K562 (cell line): ENCODE measurements around the gene PACS2. TPM values are rescaled to one million over a fixed set of nuclear protein-coding genes. Genes with fewer than 3 reads are reported as not detected.

ENCODE experiments used
- ATAC-seq: fragments of 200-7000 bp; cut with Tn5 transposase; 3 replicates; pipeline ENCODE4 v1.9.1; 2020; ENCODE audit warnings: moderate library complexity
- BruUV-seq: library from RNA; stranded (reverse); fragments of 400-500 nt; replicated peaks from 2 replicates; lab custom pipeline; 2021; lab: Mats Ljungman, UMichigan
- CTCF ChIA-PET: fragments of 300-600 bp; formaldehyde crosslinking; extraction: SDS; loops from one replicate; lab custom pipeline; 2021; ENCODE audit warnings: low intra/inter-chr PET ratio; lab: Yijun Ruan, JAX
- POLR2A ChIA-PET: fragments of 300-600, 350-650 bp; sonication (Branson Sonifier 250); formaldehyde crosslinking; extraction: SDS; loops from one replicate; lab custom pipeline; 2021; ENCODE audit warnings: antibody characterized with exemption, inconsistent platforms; lab: Yijun Ruan, JAX
- DNase-seq, 4 experiments: peaks; one replicate each; pipeline versions ENCODE4 v3.0.0 to v3.0.0-alpha.2; 2011 to 2018; ENCODE audit warnings: low spot score in 3 of 4, mixed read lengths in 3 of 4; ENCODE audit errors: extremely low read depth in 1 of 4
- FAIRE-seq: peaks from 2 replicates; lab custom pipeline; 2011; peaks lifted over from hg19 to GRCh38; lab: Jason Lieb, UNC
- H2AFZ ChIP-seq: 2 replicates; pipeline ENCODE4 v1.6.0; 2011; ENCODE audit warnings: low read depth, low read length, control low read depth, inconsistent platforms
- H3K27ac ChIP-seq: fragments of 200-600 bp; 3 replicates; pipeline ENCODE4 v1.8.0; 2011; ENCODE audit warnings: low read depth, mild to moderate bottlenecking, control low read depth, inconsistent platforms, low read length, moderate library complexity, mixed read lengths; ENCODE audit errors: extremely low read depth
- H3K27me3 ChIP-seq, 2 experiments: fragments of 300-600 bp in 1 of 2; 2 replicates in 1 of 2; 3 replicates in 1 of 2; pipeline versions ENCODE4 v1.6.0 to v1.8.0; 2011; ENCODE audit warnings: inconsistent platforms in 2 of 2, low read length in 2 of 2, mild to moderate bottlenecking in 1 of 2, mixed read lengths in 1 of 2, moderate library complexity in 1 of 2; ENCODE audit not compliant: control insufficient read depth in 2 of 2, insufficient read depth in 2 of 2
- H3K36me3 ChIP-seq: fragments of 300-600 bp; 3 replicates; pipeline ENCODE4 v1.8.0; 2011; ENCODE audit warnings: mild to moderate bottlenecking, low read length, inconsistent platforms; ENCODE audit not compliant: control insufficient read depth, insufficient read depth
- H3K4me1 ChIP-seq, 2 experiments: fragments of 200-600 bp in 1 of 2; replicated peaks in 1 of 2; 2 replicates in 1 of 2; 3 replicates in 1 of 2; pipeline versions ENCODE4 v1.5.1 to v1.8.0; 2011; ENCODE audit warnings: inconsistent platforms in 2 of 2, low read length in 2 of 2, mild to moderate bottlenecking in 1 of 2, mixed read lengths in 1 of 2, moderate library complexity in 1 of 2; ENCODE audit not compliant: control insufficient read depth in 2 of 2, insufficient read depth in 2 of 2
- H3K4me2 ChIP-seq: 2 replicates; pipeline ENCODE4 v1.6.1; 2011; ENCODE audit warnings: low read length, control low read depth, inconsistent platforms, mixed read lengths; ENCODE audit not compliant: insufficient read depth
- H3K4me3 ChIP-seq: fragments of 200-600 bp; sonication (generic), shearing (Covaris generic); 2 replicates; pipeline ENCODE4 v1.5.1; 2016; ENCODE audit warnings: control low read depth, inconsistent platforms
- H3K79me2 ChIP-seq: fragments of 200-600 bp; 3 replicates; pipeline ENCODE4 v1.8.0; 2011; ENCODE audit warnings: low read length, inconsistent platforms; ENCODE audit not compliant: control insufficient read depth, insufficient read depth
- H3K9ac ChIP-seq, 2 experiments: 2 replicates each; pipeline versions ENCODE4 v1.6.0 to v1.6.1; 2011; ENCODE audit warnings: low read depth in 2 of 2, low read length in 2 of 2, control low read depth in 1 of 2, inconsistent platforms in 1 of 2, mild to moderate bottlenecking in 1 of 2, mixed read lengths in 1 of 2; ENCODE audit not compliant: insufficient read depth in 1 of 2
- H3K9me1 ChIP-seq: one replicate; pipeline ENCODE4 v1.6.0; 2011; ENCODE audit warnings: inconsistent platforms, mild to moderate bottlenecking, low read length, moderate library complexity; ENCODE audit not compliant: control insufficient read depth, insufficient read depth
- H3K9me3 ChIP-seq: replicated peaks from 2 replicates; pipeline ENCODE4 v1.5.1; 2011; ENCODE audit warnings: low read depth, low read length, inconsistent platforms; ENCODE audit not compliant: control insufficient read depth, insufficient read depth
- H4K20me1 ChIP-seq: replicated peaks from 2 replicates; pipeline ENCODE4 v1.6.1; 2011; ENCODE audit warnings: low read length, inconsistent platforms, mixed read lengths; ENCODE audit not compliant: control insufficient read depth, insufficient read depth
- CEBPB ChIP-seq: fragments of 450-650 bp; IDR thresholded peaks from 2 replicates; pipeline ENCODE4 v1.6.1; 2016; ENCODE audit warnings: missing genetic modification characterization, missing compliant biosample characterization
- HNRNPK ChIP-seq: fragments of 200-400 bp; formaldehyde crosslinking; IDR thresholded peaks from one replicate; pipeline ENCODE4 v1.6.1; 2018; ENCODE audit warnings: mild to moderate bottlenecking, low read depth, low read length; ENCODE audit not compliant: poor library complexity, severe bottlenecking
- POLR2G ChIP-seq: fragments of 200-400 bp; formaldehyde crosslinking; IDR thresholded peaks from 2 replicates; pipeline ENCODE4 v1.6.1; 2017; ENCODE audit warnings: low read depth, mild to moderate bottlenecking, antibody characterized with exemption, low read length, moderate library complexity
- TAF1 ChIP-seq: IDR thresholded peaks from 2 replicates; pipeline ENCODE4 v1.6.1; 2011; ENCODE audit warnings: mild to moderate bottlenecking, low read length, moderate library complexity; ENCODE audit not compliant: insufficient read depth, control insufficient read depth, severe bottlenecking; ENCODE audit errors: extremely low read depth
- XRCC3 ChIP-seq: fragments of 450-650 bp; IDR thresholded peaks from 2 replicates; pipeline ENCODE4 v1.6.1; 2017; ENCODE audit warnings: mild to moderate bottlenecking, moderate library complexity
- WGBS: fragments of 100-300 bp; shearing (Covaris generic); methylation state at CpG from one replicate; pipeline ENCODE4 v1.1.6; 2016; ENCODE audit warnings: low coverage, mixed read lengths; ENCODE audit not compliant: insufficient coverage; ENCODE audit errors: missing lambda C conversion rate; 5-methylcytosine and 5-hydroxymethylcytosine counted together
- in situ Hi-C: fragments of 300-500 bp; cut with MboI; formaldehyde crosslinking; loops from 4 replicates; pipeline ENCODE4 v1.15.0; 2018; ENCODE audit warnings: inconsistent platforms, mixed read lengths
- intact Hi-C: fragments of 100-400 bp; cut with micrococcal nuclease; formaldehyde crosslinking; loops from 2 replicates; pipeline ENCODE4 v1.14.2; 2022
- polyA plus RNA-seq, 8 experiments: library from polyadenylated mRNA; depleted of rRNA in 4 of 8; stranded (reverse) in 5 of 8; unstranded in 3 of 8; fragments of >200 nt; fragmentation: Nextera tagmentation in 2 of 8; fragmentation: Illumina TruSeq in 1 of 8; extraction: Ambion mirVana in 2 of 8; extraction: Trizol in 1 of 8; gene quantifications; 2 replicates each; pipeline versions ENCODE4 v1.2.1 to v1.2.3, GENCODE V29; 2011 to 2014; ENCODE audit warnings: inconsistent platforms in 1 of 8, missing spikeins in 1 of 8
- total RNA-seq, 7 experiments: library from RNA; depleted of rRNA in 6 of 7; stranded (reverse); fragments of >200 nt in 6 of 7; fragmentation: Illumina TruSeq in 2 of 7; extraction: Trizol in 2 of 7; gene quantifications; 2 replicates each; pipeline versions ENCODE4 v1.2.1 to v1.2.3, GENCODE V29; 2011 to 2021; ENCODE audit warnings: low replicate concordance in 1 of 7
- TF ChIP-seq, protein P1 (sequence below): fragments of 450-650 bp; IDR thresholded peaks from 2 replicates; pipeline ENCODE4 v1.6.1; 2016; ENCODE audit warnings: mild to moderate bottlenecking, moderate library complexity
- TF ChIP-seq, protein P2 (sequence below): fragments of 450-650 bp; formaldehyde crosslinking; IDR thresholded peaks from 2 replicates; pipeline ENCODE4 v1.4.0; 2022; ENCODE audit warnings: missing genetic modification characterization

Gene PACS2
- total and polyA plus RNA-seq, 9 of the 15 experiments (the other 6 are each of a cell fraction or from before 2014, with no cell fraction given) = 0.11 to 20.8 (median 9.9) TPM

DNA sequence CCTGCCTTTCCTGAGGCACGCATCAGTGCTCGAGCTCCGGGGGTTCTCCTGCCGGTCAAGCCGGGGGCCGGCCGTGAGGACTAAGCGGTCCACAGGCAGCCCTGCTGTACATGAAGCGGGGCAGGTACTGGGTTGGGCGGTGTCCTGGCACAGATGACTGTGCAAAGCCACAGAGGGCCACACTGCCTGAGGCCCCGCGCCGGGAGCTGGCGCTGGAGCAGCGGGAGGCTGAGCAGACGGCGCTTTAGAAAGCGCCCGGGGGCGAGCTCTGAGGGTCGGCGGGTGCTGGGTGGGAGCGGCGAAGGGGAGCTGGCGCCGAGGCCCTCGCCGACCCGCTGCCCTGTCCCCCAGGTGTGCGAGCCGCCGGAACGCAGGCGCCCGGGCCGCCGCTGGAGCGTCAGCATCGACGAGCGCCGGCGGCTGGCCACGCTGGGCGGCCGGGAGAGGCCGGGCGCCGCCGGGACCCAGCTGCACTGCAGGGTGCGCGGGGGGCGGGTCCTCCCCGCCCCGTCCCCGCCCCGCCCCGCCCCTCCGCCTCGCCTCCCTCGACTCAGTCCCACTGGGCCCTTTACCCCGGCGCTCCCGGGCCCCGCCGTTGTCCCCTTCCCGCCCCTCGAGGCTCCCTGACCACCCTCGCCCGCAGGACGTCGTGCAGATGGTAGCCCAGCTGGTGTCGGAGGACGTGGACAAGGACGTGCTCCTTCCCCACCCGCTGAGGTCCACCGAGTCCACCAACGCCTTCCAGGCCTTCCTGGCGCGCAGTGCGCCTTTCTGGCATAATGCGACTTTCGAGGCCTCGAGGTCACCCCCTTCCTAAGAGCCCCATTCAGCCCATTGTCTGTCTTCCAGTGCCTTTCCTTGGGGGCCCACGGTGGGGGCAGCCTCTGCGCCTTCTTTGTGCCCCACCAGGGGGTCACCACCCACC lies 96.7 kb downstream of the PACS2 start:
- whole genome bisulfite sequencing = 43% methylated on average over 12 of the region's 86 CpGs
- BruUV-seq = no TSS peak
- POLR2A ChIA-PET = interaction anchor here (0.6 kb wide), 1 partner anchor 133 kb away, joined by 5 read pairs; no protein-coding TSS in a partner anchor
- TF ChIP-seq TAF1 = no peak
- TF ChIP-seq XRCC3 = no peak
- TF ChIP-seq, protein P1, sequence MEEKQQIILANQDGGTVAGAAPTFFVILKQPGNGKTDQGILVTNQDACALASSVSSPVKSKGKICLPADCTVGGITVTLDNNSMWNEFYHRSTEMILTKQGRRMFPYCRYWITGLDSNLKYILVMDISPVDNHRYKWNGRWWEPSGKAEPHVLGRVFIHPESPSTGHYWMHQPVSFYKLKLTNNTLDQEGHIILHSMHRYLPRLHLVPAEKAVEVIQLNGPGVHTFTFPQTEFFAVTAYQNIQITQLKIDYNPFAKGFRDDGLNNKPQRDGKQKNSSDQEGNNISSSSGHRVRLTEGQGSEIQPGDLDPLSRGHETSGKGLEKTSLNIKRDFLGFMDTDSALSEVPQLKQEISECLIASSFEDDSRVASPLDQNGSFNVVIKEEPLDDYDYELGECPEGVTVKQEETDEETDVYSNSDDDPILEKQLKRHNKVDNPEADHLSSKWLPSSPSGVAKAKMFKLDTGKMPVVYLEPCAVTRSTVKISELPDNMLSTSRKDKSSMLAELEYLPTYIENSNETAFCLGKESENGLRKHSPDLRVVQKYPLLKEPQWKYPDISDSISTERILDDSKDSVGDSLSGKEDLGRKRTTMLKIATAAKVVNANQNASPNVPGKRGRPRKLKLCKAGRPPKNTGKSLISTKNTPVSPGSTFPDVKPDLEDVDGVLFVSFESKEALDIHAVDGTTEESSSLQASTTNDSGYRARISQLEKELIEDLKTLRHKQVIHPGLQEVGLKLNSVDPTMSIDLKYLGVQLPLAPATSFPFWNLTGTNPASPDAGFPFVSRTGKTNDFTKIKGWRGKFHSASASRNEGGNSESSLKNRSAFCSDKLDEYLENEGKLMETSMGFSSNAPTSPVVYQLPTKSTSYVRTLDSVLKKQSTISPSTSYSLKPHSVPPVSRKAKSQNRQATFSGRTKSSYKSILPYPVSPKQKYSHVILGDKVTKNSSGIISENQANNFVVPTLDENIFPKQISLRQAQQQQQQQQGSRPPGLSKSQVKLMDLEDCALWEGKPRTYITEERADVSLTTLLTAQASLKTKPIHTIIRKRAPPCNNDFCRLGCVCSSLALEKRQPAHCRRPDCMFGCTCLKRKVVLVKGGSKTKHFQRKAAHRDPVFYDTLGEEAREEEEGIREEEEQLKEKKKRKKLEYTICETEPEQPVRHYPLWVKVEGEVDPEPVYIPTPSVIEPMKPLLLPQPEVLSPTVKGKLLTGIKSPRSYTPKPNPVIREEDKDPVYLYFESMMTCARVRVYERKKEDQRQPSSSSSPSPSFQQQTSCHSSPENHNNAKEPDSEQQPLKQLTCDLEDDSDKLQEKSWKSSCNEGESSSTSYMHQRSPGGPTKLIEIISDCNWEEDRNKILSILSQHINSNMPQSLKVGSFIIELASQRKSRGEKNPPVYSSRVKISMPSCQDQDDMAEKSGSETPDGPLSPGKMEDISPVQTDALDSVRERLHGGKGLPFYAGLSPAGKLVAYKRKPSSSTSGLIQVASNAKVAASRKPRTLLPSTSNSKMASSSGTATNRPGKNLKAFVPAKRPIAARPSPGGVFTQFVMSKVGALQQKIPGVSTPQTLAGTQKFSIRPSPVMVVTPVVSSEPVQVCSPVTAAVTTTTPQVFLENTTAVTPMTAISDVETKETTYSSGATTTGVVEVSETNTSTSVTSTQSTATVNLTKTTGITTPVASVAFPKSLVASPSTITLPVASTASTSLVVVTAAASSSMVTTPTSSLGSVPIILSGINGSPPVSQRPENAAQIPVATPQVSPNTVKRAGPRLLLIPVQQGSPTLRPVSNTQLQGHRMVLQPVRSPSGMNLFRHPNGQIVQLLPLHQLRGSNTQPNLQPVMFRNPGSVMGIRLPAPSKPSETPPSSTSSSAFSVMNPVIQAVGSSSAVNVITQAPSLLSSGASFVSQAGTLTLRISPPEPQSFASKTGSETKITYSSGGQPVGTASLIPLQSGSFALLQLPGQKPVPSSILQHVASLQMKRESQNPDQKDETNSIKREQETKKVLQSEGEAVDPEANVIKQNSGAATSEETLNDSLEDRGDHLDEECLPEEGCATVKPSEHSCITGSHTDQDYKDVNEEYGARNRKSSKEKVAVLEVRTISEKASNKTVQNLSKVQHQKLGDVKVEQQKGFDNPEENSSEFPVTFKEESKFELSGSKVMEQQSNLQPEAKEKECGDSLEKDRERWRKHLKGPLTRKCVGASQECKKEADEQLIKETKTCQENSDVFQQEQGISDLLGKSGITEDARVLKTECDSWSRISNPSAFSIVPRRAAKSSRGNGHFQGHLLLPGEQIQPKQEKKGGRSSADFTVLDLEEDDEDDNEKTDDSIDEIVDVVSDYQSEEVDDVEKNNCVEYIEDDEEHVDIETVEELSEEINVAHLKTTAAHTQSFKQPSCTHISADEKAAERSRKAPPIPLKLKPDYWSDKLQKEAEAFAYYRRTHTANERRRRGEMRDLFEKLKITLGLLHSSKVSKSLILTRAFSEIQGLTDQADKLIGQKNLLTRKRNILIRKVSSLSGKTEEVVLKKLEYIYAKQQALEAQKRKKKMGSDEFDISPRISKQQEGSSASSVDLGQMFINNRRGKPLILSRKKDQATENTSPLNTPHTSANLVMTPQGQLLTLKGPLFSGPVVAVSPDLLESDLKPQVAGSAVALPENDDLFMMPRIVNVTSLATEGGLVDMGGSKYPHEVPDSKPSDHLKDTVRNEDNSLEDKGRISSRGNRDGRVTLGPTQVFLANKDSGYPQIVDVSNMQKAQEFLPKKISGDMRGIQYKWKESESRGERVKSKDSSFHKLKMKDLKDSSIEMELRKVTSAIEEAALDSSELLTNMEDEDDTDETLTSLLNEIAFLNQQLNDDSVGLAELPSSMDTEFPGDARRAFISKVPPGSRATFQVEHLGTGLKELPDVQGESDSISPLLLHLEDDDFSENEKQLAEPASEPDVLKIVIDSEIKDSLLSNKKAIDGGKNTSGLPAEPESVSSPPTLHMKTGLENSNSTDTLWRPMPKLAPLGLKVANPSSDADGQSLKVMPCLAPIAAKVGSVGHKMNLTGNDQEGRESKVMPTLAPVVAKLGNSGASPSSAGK = peak; percentile 53; the same call in 1 of the 2 replicates
- TF ChIP-seq CEBPB = no peak
- TF ChIP-seq, protein P2, sequence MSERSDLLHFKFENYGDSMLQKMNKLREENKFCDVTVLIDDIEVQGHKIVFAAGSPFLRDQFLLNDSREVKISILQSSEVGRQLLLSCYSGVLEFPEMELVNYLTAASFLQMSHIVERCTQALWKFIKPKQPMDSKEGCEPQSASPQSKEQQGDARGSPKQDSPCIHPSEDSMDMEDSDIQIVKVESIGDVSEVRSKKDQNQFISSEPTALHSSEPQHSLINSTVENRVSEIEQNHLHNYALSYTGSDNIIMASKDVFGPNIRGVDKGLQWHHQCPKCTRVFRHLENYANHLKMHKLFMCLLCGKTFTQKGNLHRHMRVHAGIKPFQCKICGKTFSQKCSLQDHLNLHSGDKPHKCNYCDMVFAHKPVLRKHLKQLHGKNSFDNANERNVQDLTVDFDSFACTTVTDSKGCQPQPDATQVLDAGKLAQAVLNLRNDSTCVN = no peak
- no peak for TF ChIP-seq HNRNPK
- TF ChIP-seq POLR2G = 0 out of 2 replicates have a peak, but pooled peaks have one; percentile 18

More for the DNA sequence above, 96.7 kb downstream of the PACS2 start:
- Histone ChIP-seq H3K79me2 (no peaks in the 10 kb centered on the region), H4K20me1 (no peaks in the 10 kb centered on the region), H3K4me2 (peak overlapping the region; percentile 55), H3K4me3 (peak overlapping the region; percentile 23; the same call in 1 of the 2 replicates), H2AFZ (0 out of 2 replicates have a peak overlapping the region, but pooled peaks have one; percentile 40), H3K36me3 (no peaks in the 10 kb centered on the region), H3K27ac (no peak overlapping the region), H3K9me1 (no peaks in the 10 kb centered on the region), H3K4me1 (peaks cover 0 to 30% of the 10 kb centered on the region in 2 experiments; a peak in 3 of 5 replicates), H3K9ac (peak overlapping the region in 1 of 2 experiments; percentile 86; a peak in 2 of 4 replicates), H3K27me3 (peaks cover 0 to 10% of the 10 kb centered on the region in 2 experiments; a peak in 1 of 5 replicates), H3K9me3 (no peaks in the 10 kb centered on the region)
- FAIRE-seq (no peak), DNase-seq (peak; percentile 54 to 90 (median 88)), ATAC-seq (peak; percentile 82)
- CTCF ChIA-PET = no interaction called here
- intact Hi-C loops (no loop called here), in situ Hi-C loops (no loop called here)
